T-helper 1 cell (primary cell): ENCODE measurements around the gene TNIP1.

Experiments
- DNase-seq, 5 donors: peaks; one replicate each; pipeline ENCODE4 v3.0.0-alpha.2; 2012 to 2020

TNIP1 gene

DNA sequence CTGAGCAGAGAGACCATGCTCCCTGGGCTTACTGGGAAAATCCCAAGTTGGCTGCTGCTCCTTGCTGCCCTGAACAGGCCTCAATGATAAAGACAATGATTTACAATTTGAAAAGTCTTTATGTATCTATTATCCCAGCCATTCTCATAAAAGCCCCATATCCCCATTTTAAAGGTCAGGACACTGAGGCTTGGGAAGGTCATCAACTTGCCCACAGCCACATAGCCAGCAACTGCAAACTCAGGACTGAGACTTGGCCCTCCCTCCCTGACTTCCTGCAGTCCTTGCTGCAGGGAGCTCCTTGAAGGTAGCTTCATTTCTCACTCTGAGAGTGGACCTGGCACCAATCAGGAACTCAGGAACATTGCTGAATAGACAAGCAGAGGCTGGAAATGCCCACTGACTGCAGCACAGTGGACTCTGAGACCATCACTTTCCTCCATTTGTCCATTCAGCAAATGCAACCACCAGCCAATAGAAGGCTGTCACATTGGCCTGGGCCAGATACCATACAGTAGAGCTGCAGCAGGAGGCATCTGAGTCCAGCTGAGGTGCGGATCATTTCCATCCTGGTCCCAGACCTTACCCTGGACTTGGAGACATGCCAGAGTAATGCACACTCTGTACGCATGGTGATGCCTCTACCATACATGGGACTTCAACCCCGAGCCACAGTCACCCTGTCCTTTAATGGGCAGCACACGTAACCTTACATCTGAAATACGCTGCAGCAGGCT is 18.3 kb downstream of the TNIP1 start:
- DNase-seq: no peak

GRCh38 chr5:151060742-151061141 is 20.1 kb downstream of the TNIP1 start:
- no peak for DNase-seq

- DNase-seq: no peak
These were observed 21.8 kb downstream of the TNIP1 start for GRCh38 chr5:151058891-151059489.

GRCh38 chr5:151058301-151058700 is 22.5 kb downstream of the TNIP1 start:
- DNase-seq: no peak

- no peak for DNase-seq
These were observed 24.2 kb downstream of the TNIP1 start for GRCh38 chr5:151056379-151057325.

- DNase-seq: no peak
These were observed 25.5 kb downstream of the TNIP1 start for GRCh38 chr5:151055336-151055735.

- no peak for DNase-seq
These were observed 26.1 kb downstream of the TNIP1 start for GRCh38 chr5:151054709-151055108.

DNA sequence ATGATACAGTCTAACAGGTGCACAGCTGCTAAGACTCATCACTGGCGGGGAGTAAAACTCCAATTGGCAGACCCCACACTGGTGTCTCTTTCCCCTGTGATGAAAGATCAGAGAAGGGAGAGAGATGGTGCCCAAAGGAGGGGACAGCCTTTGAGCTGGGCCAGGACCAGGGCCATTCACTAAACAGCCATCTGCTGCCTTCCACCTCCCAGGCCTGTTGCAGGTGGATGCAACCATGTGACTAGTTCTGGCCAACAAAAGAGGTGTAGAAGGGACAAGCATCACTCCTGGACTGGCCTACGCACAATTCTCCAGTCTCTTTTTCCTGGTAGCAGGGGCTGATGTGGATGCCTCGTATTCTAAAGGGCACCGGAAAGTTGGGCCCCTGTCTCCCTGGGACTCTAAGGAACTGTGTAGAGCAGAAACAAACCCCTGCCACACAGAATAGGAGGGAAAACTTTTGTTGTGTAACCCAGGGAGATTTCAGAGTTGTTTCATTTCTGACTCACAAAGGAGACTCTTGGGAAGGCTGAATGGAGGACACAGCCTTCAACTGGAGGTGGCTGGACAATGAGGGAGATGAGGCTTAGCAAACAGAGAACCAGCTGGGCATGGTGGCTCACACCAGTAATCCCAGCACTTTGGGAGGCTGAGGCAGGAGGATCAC is 26.9 kb downstream of the TNIP1 start:
- DNase-seq: no peak

DNA sequence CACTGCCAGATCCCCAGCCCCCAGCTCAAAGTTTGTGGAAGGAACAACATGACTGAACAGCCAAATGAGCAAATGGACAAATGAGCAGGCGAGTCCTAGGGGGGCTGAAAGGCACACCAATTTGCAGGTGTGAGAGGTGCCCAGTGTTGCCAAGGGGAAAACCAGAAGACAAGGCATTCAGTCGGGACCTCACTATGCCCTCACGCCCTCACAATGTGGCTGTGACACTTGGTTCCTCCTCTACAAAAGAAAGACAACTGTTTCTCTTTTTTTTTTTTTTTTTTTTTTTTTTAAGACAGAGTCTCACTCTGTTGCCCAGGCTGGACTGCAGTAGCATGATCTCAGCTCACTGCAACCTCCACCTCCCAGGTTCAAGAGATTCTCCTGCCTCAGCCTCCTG is 28.0 kb downstream of the TNIP1 start:
- DNase-seq: no peak

DNA sequence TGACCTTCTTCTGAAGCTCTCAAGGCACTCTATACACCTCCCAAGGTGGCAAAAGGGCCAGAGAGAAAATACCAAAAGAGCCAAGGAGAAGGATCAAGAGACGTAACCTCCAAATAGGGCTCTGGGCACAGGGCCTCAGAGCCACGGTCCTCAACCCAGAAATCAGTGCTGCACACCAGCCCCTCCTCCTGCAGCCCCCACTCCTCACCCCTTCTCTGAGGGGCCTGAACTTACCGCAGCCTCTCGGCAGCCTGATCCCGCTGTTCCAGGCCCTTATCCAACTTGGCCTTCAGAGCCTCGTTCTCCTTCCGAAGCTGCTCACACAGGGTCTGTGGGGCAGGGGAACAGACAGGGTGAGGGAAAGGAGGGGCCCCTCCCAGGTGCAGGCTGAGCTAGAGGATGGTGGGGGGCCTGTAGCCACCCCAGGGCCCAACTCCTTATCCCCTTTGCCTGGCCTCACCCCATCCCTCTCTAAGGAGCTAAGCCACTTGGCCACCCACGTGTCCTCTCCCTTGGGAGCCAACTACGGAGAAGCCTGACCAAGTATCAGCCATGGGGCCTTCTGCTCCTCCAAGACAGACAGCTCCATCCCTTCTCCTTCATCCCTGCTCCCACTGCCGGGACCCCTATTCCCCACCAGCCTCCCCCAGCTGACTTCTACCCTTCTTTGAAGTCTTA is 28.8 kb downstream of the TNIP1 start:
- no peak for DNase-seq

DNA sequence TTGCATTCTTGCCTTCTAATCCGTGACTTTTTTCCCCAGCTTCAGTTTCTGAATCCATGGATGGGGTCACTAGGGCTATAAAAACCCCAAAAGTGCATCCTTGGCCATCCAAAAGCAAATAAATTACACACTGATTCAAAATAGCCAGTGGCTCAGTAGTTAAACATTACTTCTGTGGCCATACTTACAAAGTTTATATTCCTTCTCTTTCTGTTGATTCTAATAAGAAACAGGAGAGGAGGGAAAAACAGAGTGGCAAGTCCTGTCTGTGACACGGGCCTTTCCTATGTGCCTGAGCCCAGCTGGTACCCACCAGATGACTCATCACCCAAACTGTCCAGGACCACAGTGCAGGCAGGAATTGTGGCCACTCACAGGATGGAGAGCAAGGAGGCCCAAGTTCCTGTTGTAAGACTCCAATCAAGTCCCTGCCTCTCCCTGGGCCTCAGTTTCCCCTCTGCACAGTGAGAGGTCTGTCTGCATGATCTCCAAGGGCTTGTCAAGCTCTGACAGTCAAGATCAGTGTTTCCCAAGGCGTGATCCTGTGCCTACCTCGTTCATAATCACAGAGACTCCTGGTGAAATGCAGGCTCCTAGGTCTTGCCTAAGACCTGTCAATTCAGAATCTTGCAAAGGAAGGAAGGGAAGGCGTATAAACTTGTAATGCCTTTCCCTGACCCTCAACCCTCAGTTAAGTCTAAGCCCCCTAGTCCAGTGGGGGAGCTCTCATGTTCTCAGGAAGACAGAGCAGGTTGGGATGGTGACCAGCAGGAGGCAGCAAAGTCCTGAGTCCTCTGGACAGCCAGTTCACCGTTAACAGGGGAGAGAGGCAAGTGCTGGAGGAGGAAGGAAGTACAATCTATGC is 29.5 kb downstream of the TNIP1 start:
- peak; percentile 23 to 68 (median 51) for DNase-seq

DNA sequence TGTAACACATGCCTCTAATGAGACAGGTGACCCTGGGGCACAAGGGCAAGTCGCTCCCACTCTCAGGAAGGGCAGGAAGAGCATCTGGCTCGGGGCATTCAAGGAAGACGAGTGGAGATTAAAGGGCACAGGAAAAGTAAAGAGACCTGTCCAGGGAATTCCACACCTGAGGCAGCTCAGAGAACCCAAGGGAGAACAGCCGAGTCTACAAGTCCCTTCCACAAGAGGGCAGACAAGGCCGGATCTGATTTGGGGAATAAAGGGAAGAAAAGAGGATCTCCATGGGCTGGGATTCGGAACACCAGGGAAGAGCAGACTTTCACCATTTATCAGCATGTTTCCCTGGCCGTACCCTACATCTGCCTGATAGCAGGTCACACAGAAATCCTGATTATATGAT is 32.3 kb downstream of the TNIP1 start:
- no peak for DNase-seq

DNA sequence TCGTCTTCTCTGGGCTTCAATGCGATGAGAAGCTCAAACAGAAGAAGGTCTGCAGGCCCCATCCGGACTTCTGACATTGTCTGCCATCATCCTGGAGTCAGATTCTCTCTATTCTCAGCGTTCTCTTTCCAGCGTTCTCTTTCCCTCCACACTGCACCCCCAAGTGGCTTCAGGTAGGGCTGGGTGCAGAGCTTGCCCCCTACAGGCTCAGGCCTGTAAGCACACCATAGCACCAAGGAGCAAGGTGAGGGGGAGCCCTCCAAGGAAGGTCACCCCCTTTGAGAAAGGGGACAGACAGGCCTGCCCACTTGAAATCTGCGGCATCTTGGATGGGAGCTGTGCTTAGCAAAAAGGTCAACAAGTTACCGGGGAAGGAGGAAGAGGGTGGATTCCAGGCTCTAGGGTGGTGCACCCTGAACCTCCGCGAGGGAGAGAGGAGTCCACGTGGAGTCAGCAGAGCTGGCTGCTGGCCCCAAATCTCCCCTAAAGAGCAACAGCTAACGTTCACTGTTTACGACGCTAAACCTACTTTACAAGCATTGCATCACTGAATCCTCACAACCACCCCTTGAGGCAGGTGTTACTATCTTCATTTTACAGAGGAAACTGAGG is 32.9 kb downstream of the TNIP1 start:
- DNase-seq: peak in 1 of 5 donors; percentile 12

GRCh38 chr5:151042453-151043093 is 38.3 kb downstream of the TNIP1 start:
- DNase-seq: no peak

- DNase-seq: no peak
These were observed 39.1 kb downstream of the TNIP1 start for GRCh38 chr5:151041577-151042268.

GRCh38 chr5:151040211-151040747 is 40.6 kb downstream of the TNIP1 start:
- DNase-seq: no peak

- DNase-seq: no peak
These were observed 41.2 kb downstream of the TNIP1 start for GRCh38 chr5:151039665-151040064.

DNA sequence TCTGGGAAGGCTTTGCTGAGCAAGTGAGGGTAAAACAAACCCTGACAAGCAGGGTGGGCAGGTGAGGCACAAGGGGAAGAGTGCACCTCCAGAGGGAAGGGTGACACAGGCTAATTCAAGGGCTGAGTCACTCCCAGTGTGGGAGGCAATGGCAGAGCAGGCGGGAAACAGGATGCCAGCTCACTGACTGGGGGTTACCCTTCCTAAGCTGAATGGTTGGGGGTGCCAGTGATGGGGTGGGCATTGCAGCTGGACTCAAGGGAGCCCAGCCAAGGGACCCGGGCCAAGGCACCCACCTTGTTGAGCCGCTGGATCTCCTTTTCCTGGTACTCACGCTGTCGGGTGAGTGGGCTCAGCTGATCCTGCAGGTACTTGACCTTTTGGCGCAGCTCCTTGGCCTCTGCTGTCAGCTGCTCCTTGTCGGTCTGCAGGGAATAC is 42.0 kb downstream of the TNIP1 start:
- no peak for DNase-seq

GRCh38 chr5:151038412-151038745 is 42.5 kb downstream of the TNIP1 start:
- DNase-seq: no peak
